Adrenal gland (tissue), 5 donors: ENCODE data around the gene NELL2.

ENCODE experiments used
- CTCF ChIP-seq, 6 experiments: fragments of 450-650 bp in 4 of 6; fragments of 200-600 bp in 2 of 6; sonication (generic) in 1 of 6; IDR thresholded peaks; 1 replicate in 5 of 6; 2 replicates in 1 of 6; pipeline versions ENCODE4 v1.5.1 to v1.8.0; 2016 to 2021; ENCODE audit warnings: antibody characterized with exemption in 6 of 6, mild to moderate bottlenecking in 2 of 6, moderate library complexity in 1 of 6
- POLR2A ChIP-seq, 2 donors: fragments of 450-650 bp; IDR thresholded peaks; one replicate each; pipeline ENCODE4 v1.6.1; 2017; ENCODE audit warnings: antibody characterized with exemption in 2 of 2, mild to moderate bottlenecking in 2 of 2, moderate library complexity in 1 of 2
- donor health status: DM: no; HTN: no; CAD: no.

GRCh38 chr12:44759289-44759688 lies 116.8 kb downstream of the NELL2 start:
- TF ChIP-seq CTCF (IDR thresholded peaks at IDR 0.05) (no peak), POLR2A (IDR thresholded peaks at IDR 0.05) (no peak)
